OCI-LY7 (cell line): ENCODE results near the gene ADCY7. TPM values are rescaled to one million over a fixed set of nuclear protein-coding genes. Genes with fewer than 3 reads are reported as not detected.

Source experiments
- BruUV-seq: library from RNA; stranded (reverse); fragments of 400-500 nt; replicated peaks from 2 replicates; lab custom pipeline; 2021; lab: Mats Ljungman, UMichigan
- CTCF ChIA-PET: fragments of 300-600 bp; sonication (Branson Sonifier 250); formaldehyde crosslinking; loops from one replicate; lab custom pipeline; 2022; ENCODE audit warnings: antibody characterized with exemption; ENCODE audit not compliant: unreplicated experiment; lab: Charles Lee
- POLR2A ChIA-PET: fragments of 300-600 bp; sonication (Branson Sonifier 250); formaldehyde crosslinking; loops from one replicate; lab custom pipeline; 2022; ENCODE audit warnings: antibody characterized with exemption; lab: Charles Lee
- DNase-seq: peaks from one replicate; pipeline ENCODE4 v3.0.0-alpha.2; 2015; ENCODE audit warnings: low spot score
- H2AFZ ChIP-seq: fragments of 200-600 bp; sonication (generic), shearing (Covaris generic); 2 replicates; pipeline ENCODE4 v1.6.1; 2014; ENCODE audit warnings: mild to moderate bottlenecking, antibody characterized with exemption, low read length, moderate library complexity
- H3K27ac ChIP-seq: fragments of 200-600 bp; sonication (generic); 2 replicates; pipeline ENCODE4 v1.5.1; 2014; ENCODE audit warnings: mixed run types, low read depth, mild to moderate bottlenecking, moderate library complexity, low read length, inconsistent platforms; ENCODE audit not compliant: poor library complexity, severe bottlenecking
- H3K36me3 ChIP-seq: fragments of 200-600 bp; sonication (generic); 2 replicates; pipeline ENCODE4 v1.6.1; 2014; ENCODE audit warnings: mild to moderate bottlenecking, antibody characterized with exemption, low read length, moderate library complexity, mixed read lengths; ENCODE audit not compliant: insufficient read depth
- H3K4me1 ChIP-seq: fragments of 200-600 bp; sonication (generic); 2 replicates; pipeline ENCODE4 v1.5.1; 2014; ENCODE audit warnings: mild to moderate bottlenecking, low read length; ENCODE audit not compliant: insufficient read depth, poor library complexity, severe bottlenecking
- H3K4me2 ChIP-seq: fragments of 200-600 bp; sonication (generic); 2 replicates; pipeline ENCODE4 v1.6.1; 2014; ENCODE audit warnings: mild to moderate bottlenecking, low read length
- H3K4me3 ChIP-seq: fragments of 200-600 bp; sonication (generic); 2 replicates; pipeline ENCODE4 v1.5.1; 2014; ENCODE audit warnings: mild to moderate bottlenecking, low read depth, low read length; ENCODE audit not compliant: poor library complexity, severe bottlenecking
- H3K79me2 ChIP-seq: fragments of 200-600 bp; sonication (generic); 2 replicates; pipeline ENCODE4 v1.6.1; 2016; ENCODE audit warnings: low read depth, mild to moderate bottlenecking, low read length, moderate library complexity, mixed read lengths; ENCODE audit not compliant: insufficient read depth
- H3K9me2 ChIP-seq: fragments of 200-600 bp; sonication (generic); 2 replicates; pipeline ENCODE4 v1.6.1; 2016; ENCODE audit warnings: mild to moderate bottlenecking, low read length, mixed read lengths; ENCODE audit not compliant: insufficient read depth
- H3K9me3 ChIP-seq: fragments of 200-600 bp; sonication (generic); 2 replicates; pipeline ENCODE4 v1.6.1; 2014; ENCODE audit warnings: mild to moderate bottlenecking, mixed run types, low read length, mixed read lengths
- H4K20me1 ChIP-seq: fragments of 200-600 bp; sonication (generic); 2 replicates; pipeline ENCODE4 v1.6.1; 2014; ENCODE audit warnings: mild to moderate bottlenecking, antibody characterized with exemption, low read length, moderate library complexity, mixed read lengths; ENCODE audit not compliant: insufficient read depth
- CTCF ChIP-seq: fragments of 200-600 bp; sonication (generic); conservative IDR thresholded peaks from 2 replicates; pipeline ENCODE4 v1.5.1; 2014; ENCODE audit warnings: mild to moderate bottlenecking, antibody characterized with exemption, low read length, moderate library complexity, mixed read lengths
- EZH2phosphoT487 ChIP-seq: fragments of 200-600 bp; sonication (generic); IDR thresholded peaks from 2 replicates; pipeline ENCODE4 v1.6.1; 2018; ENCODE audit warnings: low read depth, borderline replicate concordance, mild to moderate bottlenecking, mixed run types, antibody characterized with exemption, low read length, moderate library complexity, mixed read lengths
- intact Hi-C: fragments of 100-400 bp; cut with micrococcal nuclease; formaldehyde crosslinking; loops from one replicate; pipeline ENCODE4 v1.10.0; 2022; ENCODE audit not compliant: unreplicated experiment
- total RNA-seq, 2 experiments: library from RNA; depleted of rRNA in 1 of 2; stranded (reverse); fragments of >200 nt in 1 of 2; shearing (Covaris generic) in 1 of 2; gene quantifications; 2 replicates each; pipeline ENCODE4 v1.2.3, GENCODE V29; 2014 to 2022

ADCY7 gene
- total RNA-seq, 2 experiments from 2014 or later: 49.9 to 77.7 TPM

- Histone ChIP-seq H3K27ac (no peak overlapping the region), H3K36me3 (no peaks in the 10 kb centered on the region), H3K4me2 (no peak overlapping the region), H3K4me3 (no peak overlapping the region), H2AFZ (no peak overlapping the region), H3K9me3 (no peaks in the 10 kb centered on the region), H3K79me2 (no peaks in the 10 kb centered on the region), H3K4me1 (no peaks in the 10 kb centered on the region), H3K9me2 (no peaks in the 10 kb centered on the region), H4K20me1 (no peaks in the 10 kb centered on the region)
- no TSS peak for BruUV-seq
- intact Hi-C loops: no loop called here
- ChIA-PET CTCF (no interaction called here), POLR2A (no interaction called here)
- TF ChIP-seq CTCF (no peak), EZH2phosphoT487 (no peak)
- DNase-seq: no peak
Observed at GRCh38 chr16:50248845-50249244, 17.5 kb upstream of the ADCY7 start.

- intact Hi-C loops: loop anchor here (10.0 kb wide), 1 partner anchor 73 kb away; no protein-coding TSS in a partner anchor
- no peak for TF ChIP-seq EZH2phosphoT487
- no peak for TF ChIP-seq CTCF
- H3K4me1 ChIP-seq: no peaks in the 10 kb centered on the region
- H4K20me1 ChIP-seq: no peaks in the 10 kb centered on the region
- H3K4me2 ChIP-seq: no peak overlapping the region
- no peak overlapping the region for H3K27ac ChIP-seq
- no peaks in the 10 kb centered on the region for H3K36me3 ChIP-seq
- BruUV-seq: no TSS peak
- no peak for DNase-seq
- no peaks in the 10 kb centered on the region for H3K9me3 ChIP-seq
- H3K9me2 ChIP-seq: no peaks in the 10 kb centered on the region
- no peak overlapping the region for H2AFZ ChIP-seq
- POLR2A ChIA-PET: interaction anchor here (0.7 to 0.8 kb wide), 2 partner anchors 19 to 22 kb away, joined by 3 read pairs; no protein-coding TSS in a partner anchor
- H3K4me3 ChIP-seq: no peak overlapping the region
- H3K79me2 ChIP-seq: no peaks in the 10 kb centered on the region
- CTCF ChIA-PET: interaction anchor here (1.2 kb wide), 1 partner anchor 101 kb away, joined by 3 read pairs; no protein-coding TSS in a partner anchor
Observed at GRCh38 chr16:50251375-50252081, 14.8 kb upstream of the ADCY7 start.
